K562 (cell line): ENCODE results near the gene SHANK1. TPM values are rescaled to one million over a fixed set of nuclear protein-coding genes. Genes with fewer than 3 reads are reported as not detected.

Source experiments
- CHD7 ChIP-seq: fragments of 200-600 bp; sonication (generic); IDR thresholded peaks from one replicate; pipeline ENCODE4 v1.6.1; 2012; ENCODE audit warnings: mild to moderate bottlenecking, low read depth, low read length, inconsistent platforms
- NRF1 ChIP-seq, 2 experiments: fragments of 450-650 bp; IDR thresholded peaks in 1 of 2; conservative IDR thresholded peaks in 1 of 2; 2 replicates each; pipeline ENCODE4 v1.6.1; 2014; ENCODE audit warnings: mild to moderate bottlenecking in 2 of 2
- RAD51 ChIP-seq: fragments of 450-650 bp; IDR thresholded peaks from 2 replicates; pipeline ENCODE4 v1.7.1; 2016; ENCODE audit warnings: low read depth, mild to moderate bottlenecking, borderline replicate concordance
- ZFX ChIP-seq: sonication (generic); formaldehyde crosslinking; IDR thresholded peaks from 2 replicates; pipeline ENCODE4 v1.8.0; 2022; ENCODE audit warnings: mild to moderate bottlenecking, missing genetic modification reagents, moderate library complexity
- ZNF12 ChIP-seq: sonication (generic); formaldehyde crosslinking; IDR thresholded peaks from 2 replicates; pipeline ENCODE4 v1.4.0; 2020; ENCODE audit warnings: mild to moderate bottlenecking, missing genetic modification reagents
- ZNF395 ChIP-seq: fragments of 200-800 bp; sonication (Bioruptor generic); IDR thresholded peaks from 2 replicates; pipeline ENCODE4 v1.6.1; 2017; ENCODE audit warnings: missing genetic modification characterization, missing compliant biosample characterization
- polyA plus RNA-seq, 8 experiments: library from polyadenylated mRNA; depleted of rRNA in 4 of 8; stranded (reverse) in 5 of 8; unstranded in 3 of 8; fragments of >200 nt; fragmentation: Nextera tagmentation in 2 of 8; fragmentation: Illumina TruSeq in 1 of 8; extraction: Ambion mirVana in 2 of 8; extraction: Trizol in 1 of 8; gene quantifications; 2 replicates each; pipeline versions ENCODE4 v1.2.1 to v1.2.3, GENCODE V29; 2011 to 2014; ENCODE audit warnings: inconsistent platforms in 1 of 8, missing spikeins in 1 of 8
- total RNA-seq, 7 experiments: library from RNA; depleted of rRNA in 6 of 7; stranded (reverse); fragments of >200 nt in 6 of 7; fragmentation: Illumina TruSeq in 2 of 7; extraction: Trizol in 2 of 7; gene quantifications; 2 replicates each; pipeline versions ENCODE4 v1.2.1 to v1.2.3, GENCODE V29; 2011 to 2021; ENCODE audit warnings: low replicate concordance in 1 of 7

Gene SHANK1
- total and polyA plus RNA-seq, 9 of the 15 experiments (the other 6 are each of a cell fraction or from before 2014, with no cell fraction given), result 0.33 to 1.3 (median 0.55) TPM; not detected in 2

GRCh38 chr19:50759886-50760285, 40.3 kb upstream of the SHANK1 start (continued):
- no peak for TF ChIP-seq CHD7
- no peak for TF ChIP-seq NRF1 (conservative IDR thresholded peaks at IDR 0.05 in 1 of 2, IDR thresholded peaks at IDR 0.05 in 1 of 2)
- peak; percentile 95 for TF ChIP-seq RAD51
- TF ChIP-seq ZNF395, result peak; percentile 50; the same call in 1 of the 2 replicates
- 0 out of 2 replicates have a peak, but pooled peaks have one; percentile 21 for TF ChIP-seq ZFX (CRISPR knock-in tag)
- no peak for TF ChIP-seq ZNF12 (CRISPR knock-in tag)
